Activated CD4-positive, CD25-positive, alpha-beta regulatory T cell (primary cell): ENCODE measurements around the gene ARMC10.
"Not testable (repeated sequence)": the region's sequence is repeated elsewhere in the genome, so short reads cannot be mapped to it uniquely, and the experiment has no call there.

ENCODE experiments used
- DNase-seq, 4 experiments: peaks; one replicate each; lab custom pipeline; 2025; lab: John Stamatoyannopoulos, UW

ARMC10 gene

DNA sequence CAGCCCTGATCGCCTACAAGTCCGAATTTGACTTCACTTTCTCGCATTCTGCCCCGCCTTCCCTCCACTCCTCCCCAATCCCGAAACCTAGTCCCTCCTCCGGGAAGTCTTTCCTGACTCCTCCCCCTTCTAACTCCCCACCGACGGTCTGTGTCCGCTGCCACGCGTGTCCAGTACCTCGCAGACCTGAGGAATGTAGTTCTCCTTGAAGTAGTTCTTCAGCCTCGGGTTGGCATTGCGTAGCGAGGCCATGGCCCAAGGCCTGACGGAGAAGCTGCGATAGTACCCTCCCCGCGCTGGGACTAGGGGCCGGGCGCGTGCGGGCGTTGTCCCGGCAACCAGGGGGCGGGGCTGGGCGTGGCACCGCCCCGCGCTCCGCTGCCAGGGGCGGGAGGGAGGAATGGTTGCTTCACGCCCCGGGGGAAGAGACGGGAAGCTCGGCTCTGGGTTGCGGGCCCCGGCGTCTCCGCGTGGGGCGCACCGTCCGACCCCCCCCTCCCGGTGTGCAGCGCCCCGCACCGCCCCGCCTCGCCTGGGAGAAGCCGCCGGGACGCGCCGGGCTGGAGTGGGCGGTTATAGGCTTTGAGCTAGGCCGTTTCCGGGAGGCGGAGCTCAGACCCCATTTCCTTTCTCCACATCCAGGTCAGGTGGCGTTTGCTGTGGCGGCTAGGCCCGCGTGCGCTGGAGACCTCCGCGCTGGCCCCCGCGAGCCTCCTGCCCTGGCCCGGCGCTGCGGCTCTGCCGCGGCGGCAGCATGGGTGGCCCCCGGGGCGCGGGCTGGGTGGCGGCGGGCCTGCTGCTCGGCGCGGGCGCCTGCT is at the start of gene ARMC10, which contains the start of gene FBXL13:
ARMC10 (plus strand) TSS at position 622 of the 818 bp plus-strand sequence; CDS start at position 755, 133 bp downstream.
FBXL13 (minus strand) TSS at position 278 of the 818 bp plus-strand sequence.
- DNase-seq: peak; percentile 80 to 89 (median 86)

DNA sequence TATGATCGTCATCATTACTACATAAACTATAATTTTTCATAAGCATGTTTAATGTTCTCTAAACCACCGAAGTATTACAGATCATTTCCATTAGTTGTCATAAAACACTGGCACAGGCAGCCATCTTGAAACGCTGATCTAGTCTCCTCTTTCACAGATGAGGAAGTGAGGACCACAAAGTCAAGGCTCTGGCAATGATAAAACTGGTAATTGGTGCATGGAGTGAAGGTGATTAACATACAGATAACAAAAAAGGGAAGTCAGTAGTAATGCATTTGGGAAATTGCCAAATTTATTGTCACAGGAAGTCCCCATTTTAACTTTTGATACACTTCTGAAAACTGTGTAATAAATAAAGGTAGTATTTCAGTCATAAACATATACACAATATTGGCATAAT is 49.6 kb upstream of the ARMC10 start:
- DNase-seq: no peak

DNA sequence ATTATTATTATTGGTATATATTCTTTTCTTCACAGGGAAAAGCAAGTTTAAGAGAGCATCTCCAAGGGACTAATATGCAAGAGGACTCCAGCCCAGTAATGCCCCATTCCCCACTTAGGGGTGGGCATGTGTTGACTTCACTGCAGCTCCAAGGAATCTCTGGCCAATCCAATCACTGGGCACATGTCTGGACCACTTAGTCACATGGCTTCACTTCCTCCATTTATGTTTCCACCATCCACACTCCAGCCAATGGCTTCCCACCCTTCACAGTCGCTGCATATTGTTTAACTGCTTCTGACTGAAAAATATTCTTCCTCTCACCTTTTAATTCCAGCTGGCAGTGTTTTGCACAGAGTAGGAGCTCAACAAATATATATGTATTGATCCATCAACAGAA is 43.9 kb upstream of the ARMC10 start:
- DNase-seq: no peak

GRCh38 chr7:103031781-103032180 is 43.2 kb upstream of the ARMC10 start:
- DNase-seq: no peak

GRCh38 chr7:103034318-103034717 is 40.6 kb upstream of the ARMC10 start:
- not testable (repeated sequence) for DNase-seq

- no peak for DNase-seq
Observed at GRCh38 chr7:103037476-103037822, 37.5 kb upstream of the ARMC10 start.

- DNase-seq: not testable (repeated sequence)
Observed at GRCh38 chr7:103037823-103038739, 36.9 kb upstream of the ARMC10 start.

GRCh38 chr7:103041815-103042214 is 33.1 kb upstream of the ARMC10 start:
- not testable (repeated sequence) for DNase-seq

- DNase-seq: no peak
Observed at GRCh38 chr7:103048833-103049232, 26.1 kb upstream of the ARMC10 start.

- DNase-seq: no peak
Observed at GRCh38 chr7:103051519-103051918, 23.4 kb upstream of the ARMC10 start.

DNA sequence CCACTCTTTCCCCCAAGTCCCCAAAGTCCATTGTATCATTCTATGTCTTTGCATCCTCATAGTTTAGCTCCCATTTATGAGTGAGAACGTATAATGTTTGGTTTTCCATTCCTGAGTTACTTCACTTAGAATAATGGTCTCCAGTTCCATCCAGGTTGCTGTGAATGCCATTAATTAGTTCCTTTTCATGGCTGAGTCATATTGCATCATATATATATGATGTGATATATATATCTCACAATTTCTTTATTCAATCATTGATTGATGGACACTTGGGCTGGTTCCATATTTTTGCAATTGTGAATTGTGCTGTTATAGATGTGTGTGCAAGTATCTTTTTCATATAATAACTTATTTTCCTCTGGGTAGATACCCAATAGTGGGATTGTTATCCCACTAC is 18.9 kb upstream of the ARMC10 start:
- not testable (repeated sequence) for DNase-seq

DNA sequence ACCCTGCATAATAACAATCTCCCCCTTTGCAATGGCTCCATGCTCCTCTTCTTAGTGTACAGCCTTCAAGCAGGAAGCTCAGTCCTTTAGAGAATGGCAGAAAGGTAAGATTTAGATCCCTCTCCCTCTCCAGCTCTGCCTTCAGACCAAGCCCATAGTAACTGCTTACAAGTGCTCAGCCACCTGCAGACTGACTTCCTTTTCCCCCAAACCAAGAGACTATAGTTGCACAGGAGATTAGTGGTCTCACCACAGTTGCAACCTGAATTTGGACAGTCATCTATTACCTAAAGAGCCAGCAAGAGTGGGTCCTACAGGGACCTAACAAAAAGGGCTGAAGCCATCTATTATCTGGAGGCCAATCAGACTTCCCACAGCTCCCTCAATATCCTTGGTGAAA is 16.8 kb upstream of the ARMC10 start:
- DNase-seq: no peak

- no peak for DNase-seq
Observed at GRCh38 chr7:103059471-103059870, 15.5 kb upstream of the ARMC10 start.

GRCh38 chr7:103063895-103064294 is 11.0 kb upstream of the ARMC10 start:
- no peak for DNase-seq

DNA sequence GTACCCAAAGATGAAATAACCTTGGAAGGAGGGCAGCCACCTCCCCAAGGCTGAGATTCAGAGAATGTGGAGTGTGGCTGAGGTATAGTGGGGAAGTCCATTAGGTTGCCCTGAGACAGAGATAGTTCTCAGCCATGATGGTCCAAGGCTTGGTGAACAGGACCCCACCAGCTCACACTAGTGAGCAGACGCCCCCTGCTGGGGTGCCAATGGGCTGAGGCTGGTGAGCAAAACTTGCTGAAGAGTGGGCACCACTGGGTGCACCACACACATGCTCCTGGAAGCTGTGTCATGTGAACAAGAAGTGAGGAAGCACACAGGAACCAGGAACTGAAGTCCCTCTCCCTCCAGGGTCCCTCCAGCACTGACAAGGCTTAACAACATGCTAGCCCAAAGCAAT is 9.3 kb upstream of the ARMC10 start:
- DNase-seq: peak in 3 of 4 experiments; percentile 8 to 19 (median 13)

DNA sequence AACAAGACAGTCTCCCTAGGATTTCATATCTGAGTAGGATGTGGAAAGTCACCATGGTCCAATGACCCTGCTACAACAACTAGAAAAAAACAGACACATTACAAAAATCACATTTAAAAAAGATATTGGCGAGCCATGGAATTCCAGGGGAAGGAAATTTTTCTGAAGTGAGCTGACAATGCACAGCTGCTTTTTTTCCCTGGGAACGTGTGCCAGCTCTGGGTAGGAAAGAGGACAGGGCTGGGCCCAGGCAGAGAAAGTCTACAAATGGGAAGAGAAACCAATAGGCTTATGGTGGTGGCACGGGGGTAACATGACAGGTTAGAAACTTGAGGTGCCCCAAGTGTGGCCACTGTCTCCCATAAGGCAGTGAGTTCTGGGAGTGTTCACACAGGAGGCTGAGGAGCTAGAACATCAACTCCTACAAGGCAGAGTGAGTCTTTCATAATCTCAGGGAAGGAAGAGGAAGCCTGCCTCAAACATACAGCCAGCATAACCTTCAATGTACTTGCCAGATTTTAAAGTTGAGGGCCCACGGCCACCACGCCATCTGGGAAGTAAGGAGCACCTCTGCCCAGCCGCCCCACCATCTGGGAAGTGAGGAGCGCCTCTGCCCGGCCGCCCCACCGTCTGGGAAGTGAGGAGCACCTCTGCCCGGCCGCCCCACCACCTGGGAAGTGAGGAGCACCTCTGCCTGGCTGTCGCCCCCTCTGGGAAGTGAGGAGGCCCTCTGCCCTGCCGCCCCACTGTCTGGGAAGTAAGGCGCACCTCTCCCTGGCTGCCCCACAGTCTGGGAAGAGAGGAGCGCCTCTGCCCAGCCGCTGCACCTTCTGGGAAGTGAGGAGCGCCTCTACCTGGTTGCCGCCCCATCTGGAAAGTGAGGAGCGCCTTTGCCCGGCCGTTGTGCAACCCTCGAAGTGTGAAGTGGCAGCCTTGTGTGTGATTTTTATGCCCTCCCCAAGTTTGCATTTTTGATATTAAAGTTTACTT is 6.2 kb upstream of the ARMC10 start:
- no peak for DNase-seq

- no peak for DNase-seq
Observed at GRCh38 chr7:103071000-103071399, 3.9 kb upstream of the ARMC10 start.

GRCh38 chr7:103073989-103074518 is 886 bp upstream of the ARMC10 start:
- DNase-seq: peak in 1 of 4 experiments; percentile 19

DNA sequence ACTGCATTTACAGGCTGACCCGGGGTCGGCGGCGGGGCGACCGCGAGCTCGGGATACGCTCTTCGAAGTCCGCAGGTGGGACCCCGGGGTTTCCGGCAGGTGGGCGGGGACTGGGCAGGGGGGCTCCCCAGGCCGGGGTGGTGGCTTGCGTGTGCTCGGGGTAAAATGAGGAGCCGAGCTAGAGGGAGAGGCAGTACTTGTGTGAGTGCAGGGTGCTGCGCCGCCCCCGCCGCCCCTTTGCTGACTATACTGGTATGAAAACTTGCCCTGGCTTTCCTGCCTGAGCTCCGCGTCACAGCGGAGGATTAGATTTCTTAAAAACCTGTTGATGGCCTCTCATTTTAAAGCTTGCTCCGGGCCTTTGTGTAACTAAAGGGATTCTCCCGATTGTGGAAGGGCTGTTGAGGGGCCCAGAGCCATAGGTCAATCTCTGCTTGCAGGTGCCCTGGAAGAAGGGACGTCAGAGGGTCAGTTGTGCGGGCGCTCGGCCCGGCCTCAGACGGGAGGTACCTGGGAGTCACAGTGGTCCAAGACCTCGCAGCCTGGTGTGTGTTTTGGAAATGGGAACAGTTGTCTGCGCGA is 488 bp downstream of the ARMC10 start:
- DNase-seq: peak; percentile 36 to 54 (median 48)

- no peak for DNase-seq
Observed at GRCh38 chr7:103076764-103077163, 1.8 kb downstream of the ARMC10 start.

DNA sequence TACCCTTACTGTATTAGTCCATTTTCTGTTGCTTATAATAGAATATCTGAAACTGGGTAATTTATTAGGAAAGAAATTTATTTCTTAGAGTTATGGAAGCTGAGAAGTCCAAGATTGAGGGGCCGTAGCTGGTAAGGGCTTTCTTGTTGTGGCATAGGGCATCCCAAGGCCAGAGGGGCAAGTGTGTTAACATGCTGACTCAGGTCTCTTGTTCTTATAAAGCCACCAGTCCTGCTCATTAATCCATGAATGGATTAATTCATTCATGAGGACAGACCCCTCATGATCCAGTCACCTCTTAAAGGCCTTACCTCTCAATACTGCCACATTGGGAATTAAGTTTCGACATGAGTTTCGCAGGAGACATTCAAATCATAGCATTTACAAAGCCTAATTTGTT is 2.4 kb downstream of the ARMC10 start:
- no peak for DNase-seq
